Measurements from ENCODE around the gene CYP27A1. TPM values are rescaled to one million over a fixed set of nuclear protein-coding genes. Genes with fewer than 3 reads are reported as not detected.

The CYP27A1 gene
- total RNA-seq, 1 experiment from 2014 or later, result 12.2 TPM

- intact Hi-C loops (cut with micrococcal nuclease; ENCODE audit: unreplicated experiment), result no loop called here
- H3K27me3 Mint-ChIP-seq (ENCODE audit: unreplicated experiment), result no peaks in the 10 kb centered on the region
- no peak overlapping the region for H3K27ac Mint-ChIP-seq (ENCODE audit: unreplicated experiment)
- peaks cover 24% of the 10 kb centered on the region for H3K4me1 Mint-ChIP-seq (ENCODE audit: low read depth, unreplicated experiment)
- no peak for DNase-seq
- no peak for TF ChIP-seq CTCF (IDR thresholded peaks at IDR 0.05; ENCODE audit: unreplicated experiment)
- no peak overlapping the region for H3K4me3 Mint-ChIP-seq (ENCODE audit: low read depth, unreplicated experiment)
- H3K36me3 Mint-ChIP-seq (ENCODE audit: insufficient read depth, unreplicated experiment), result no peaks in the 10 kb centered on the region
- peaks cover under 1% of the 10 kb centered on the region for H3K9me3 Mint-ChIP-seq (ENCODE audit: low read depth, unreplicated experiment)
- CTCF ChIA-PET, result no interaction called here
- BruUV-seq (replicated peaks), result no TSS peak
Measured at GRCh38 chr2:218810256-218810655, 28.3 kb downstream of the CYP27A1 start.

- Mint-ChIP-seq H3K9me3 (ENCODE audit: low read depth, unreplicated experiment) (no peaks in the 10 kb centered on the region), H3K27me3 (ENCODE audit: unreplicated experiment) (no peaks in the 10 kb centered on the region), H3K36me3 (ENCODE audit: insufficient read depth, unreplicated experiment) (no peaks in the 10 kb centered on the region), H3K4me3 (ENCODE audit: low read depth, unreplicated experiment) (no peak overlapping the region), H3K4me1 (ENCODE audit: low read depth, unreplicated experiment) (peaks cover 13% of the 10 kb centered on the region), H3K27ac (ENCODE audit: unreplicated experiment) (no peak overlapping the region)
- no peak for DNase-seq
- intact Hi-C loops (cut with micrococcal nuclease; ENCODE audit: unreplicated experiment), result no loop called here
- CTCF ChIA-PET, result no interaction called here
- no peak for TF ChIP-seq CTCF (IDR thresholded peaks at IDR 0.05; ENCODE audit: unreplicated experiment)
- no TSS peak for BruUV-seq (replicated peaks)
Measured at GRCh38 chr2:218811382-218811781, 29.4 kb downstream of the CYP27A1 start.

GRCh38 chr2:218812096-218812815 is 30.3 kb downstream of the CYP27A1 start:
- BruUV-seq (replicated peaks), result no TSS peak
- Mint-ChIP-seq H3K36me3 (ENCODE audit: insufficient read depth, unreplicated experiment) (no peaks in the 10 kb centered on the region), H3K9me3 (ENCODE audit: low read depth, unreplicated experiment) (no peaks in the 10 kb centered on the region), H3K4me3 (ENCODE audit: low read depth, unreplicated experiment) (no peak overlapping the region), H3K27ac (ENCODE audit: unreplicated experiment) (no peak overlapping the region), H3K27me3 (ENCODE audit: unreplicated experiment) (no peaks in the 10 kb centered on the region), H3K4me1 (ENCODE audit: low read depth, unreplicated experiment) (peaks cover 10% of the 10 kb centered on the region)
- CTCF ChIA-PET, result no interaction called here
- DNase-seq, result no peak
- TF ChIP-seq CTCF (IDR thresholded peaks at IDR 0.05; ENCODE audit: unreplicated experiment), result no peak
- intact Hi-C loops (cut with micrococcal nuclease; ENCODE audit: unreplicated experiment), result no loop called here

GRCh38 chr2:218812861-218813260 is 30.9 kb downstream of the CYP27A1 start:
- H3K36me3 Mint-ChIP-seq (ENCODE audit: insufficient read depth, unreplicated experiment), result no peaks in the 10 kb centered on the region
- intact Hi-C loops (cut with micrococcal nuclease; ENCODE audit: unreplicated experiment), result no loop called here
- TF ChIP-seq CTCF (IDR thresholded peaks at IDR 0.05; ENCODE audit: unreplicated experiment), result no peak
- no peaks in the 10 kb centered on the region for H3K27me3 Mint-ChIP-seq (ENCODE audit: unreplicated experiment)
- H3K27ac Mint-ChIP-seq (ENCODE audit: unreplicated experiment), result no peak overlapping the region
- H3K4me1 Mint-ChIP-seq (ENCODE audit: low read depth, unreplicated experiment), result peaks cover 10% of the 10 kb centered on the region
- no peak overlapping the region for H3K4me3 Mint-ChIP-seq (ENCODE audit: low read depth, unreplicated experiment)
- H3K9me3 Mint-ChIP-seq (ENCODE audit: low read depth, unreplicated experiment), result no peaks in the 10 kb centered on the region
- CTCF ChIA-PET, result no interaction called here
- no TSS peak for BruUV-seq (replicated peaks)
- DNase-seq, result no peak
